Muscle layer of duodenum (tissue), 2 donors: ENCODE data around the gene MTAP.

Experiments used
- H3K27ac ChIP-seq: one replicate; pipeline ENCODE4 v1.7.0; 2013; ENCODE audit warnings: mild to moderate bottlenecking, low read length
- H3K27me3 ChIP-seq: one replicate; pipeline ENCODE4 v1.7.0; 2013; ENCODE audit warnings: low read depth, mild to moderate bottlenecking, control low read depth, low read length
- H3K36me3 ChIP-seq, 2 donors: one replicate each; pipeline ENCODE4 v1.7.0; 2013; ENCODE audit warnings: low read length in 2 of 2, control low read depth in 1 of 2, mild to moderate bottlenecking in 1 of 2; ENCODE audit not compliant: insufficient read depth in 2 of 2, control insufficient read depth in 1 of 2
- H3K4me1 ChIP-seq, 2 donors: one replicate each; pipeline ENCODE4 v1.7.0; 2013; ENCODE audit warnings: low read length in 2 of 2, mild to moderate bottlenecking in 2 of 2, control low read depth in 1 of 2, moderate library complexity in 1 of 2; ENCODE audit not compliant: insufficient read depth in 2 of 2, control insufficient read depth in 1 of 2
- H3K4me3 ChIP-seq, 2 donors: one replicate each; pipeline ENCODE4 v1.7.0; 2013; ENCODE audit warnings: low read length in 2 of 2, low read depth in 1 of 2, mild to moderate bottlenecking in 1 of 2
- H3K9me3 ChIP-seq, 2 donors: one replicate each; pipeline ENCODE4 v1.7.0; 2013; ENCODE audit warnings: low read length in 2 of 2, control low read depth in 1 of 2, mild to moderate bottlenecking in 1 of 2; ENCODE audit not compliant: control insufficient read depth in 1 of 2
- donor health status: healthy.

The MTAP gene

DNA sequence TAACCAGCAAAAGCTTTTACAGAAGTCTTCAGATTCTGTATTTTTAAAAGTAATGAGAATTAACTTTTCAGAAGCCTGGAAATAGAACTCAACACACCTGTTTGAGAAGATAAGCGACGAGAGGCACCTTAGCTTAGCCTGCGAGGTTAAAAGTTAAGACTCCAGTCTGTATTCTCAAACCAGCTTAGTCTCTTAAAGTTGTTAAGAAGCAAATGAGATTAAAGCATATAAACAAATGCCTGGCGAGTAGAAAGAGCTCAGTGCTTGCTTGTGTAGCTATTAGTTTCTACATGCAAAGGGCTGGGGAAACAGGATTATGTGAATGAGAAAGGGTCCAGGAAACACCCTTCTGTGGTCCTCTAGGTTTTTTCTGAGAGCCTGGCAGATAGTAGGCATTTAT, 51.7 kb downstream of the MTAP start:
- H3K4me3 ChIP-seq, result no peak overlapping the region
- H3K27me3 ChIP-seq, result no peaks in the 10 kb centered on the region
- no peaks in the 10 kb centered on the region for H3K9me3 ChIP-seq
- peaks cover 0 to 3% of the 10 kb centered on the region in 2 donors for H3K4me1 ChIP-seq
- peaks cover 22 to 32% of the 10 kb centered on the region in 2 donors for H3K36me3 ChIP-seq
- H3K27ac ChIP-seq, result no peak overlapping the region

DNA sequence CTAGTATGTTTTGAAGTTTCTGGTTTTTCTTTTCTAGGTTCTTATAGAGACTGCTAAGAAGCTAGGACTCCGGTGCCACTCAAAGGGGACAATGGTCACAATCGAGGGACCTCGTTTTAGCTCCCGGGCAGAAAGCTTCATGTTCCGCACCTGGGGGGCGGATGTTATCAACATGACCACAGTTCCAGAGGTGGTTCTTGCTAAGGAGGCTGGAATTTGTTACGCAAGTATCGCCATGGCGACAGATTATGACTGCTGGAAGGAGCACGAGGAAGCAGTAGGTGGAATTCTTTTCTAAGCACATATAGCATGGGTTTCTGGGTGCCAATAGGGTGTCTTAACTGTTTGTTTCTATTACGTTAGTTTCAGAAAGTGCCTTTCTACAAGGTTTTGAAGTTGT, 52.2 kb downstream of the MTAP start:
- peaks cover 0 to 3% of the 10 kb centered on the region in 2 donors for H3K4me1 ChIP-seq
- no peaks in the 10 kb centered on the region for H3K27me3 ChIP-seq
- no peak overlapping the region for H3K27ac ChIP-seq
- no peaks in the 10 kb centered on the region for H3K9me3 ChIP-seq
- peaks cover 27 to 33% of the 10 kb centered on the region in 2 donors for H3K36me3 ChIP-seq
- no peak overlapping the region for H3K4me3 ChIP-seq

DNA sequence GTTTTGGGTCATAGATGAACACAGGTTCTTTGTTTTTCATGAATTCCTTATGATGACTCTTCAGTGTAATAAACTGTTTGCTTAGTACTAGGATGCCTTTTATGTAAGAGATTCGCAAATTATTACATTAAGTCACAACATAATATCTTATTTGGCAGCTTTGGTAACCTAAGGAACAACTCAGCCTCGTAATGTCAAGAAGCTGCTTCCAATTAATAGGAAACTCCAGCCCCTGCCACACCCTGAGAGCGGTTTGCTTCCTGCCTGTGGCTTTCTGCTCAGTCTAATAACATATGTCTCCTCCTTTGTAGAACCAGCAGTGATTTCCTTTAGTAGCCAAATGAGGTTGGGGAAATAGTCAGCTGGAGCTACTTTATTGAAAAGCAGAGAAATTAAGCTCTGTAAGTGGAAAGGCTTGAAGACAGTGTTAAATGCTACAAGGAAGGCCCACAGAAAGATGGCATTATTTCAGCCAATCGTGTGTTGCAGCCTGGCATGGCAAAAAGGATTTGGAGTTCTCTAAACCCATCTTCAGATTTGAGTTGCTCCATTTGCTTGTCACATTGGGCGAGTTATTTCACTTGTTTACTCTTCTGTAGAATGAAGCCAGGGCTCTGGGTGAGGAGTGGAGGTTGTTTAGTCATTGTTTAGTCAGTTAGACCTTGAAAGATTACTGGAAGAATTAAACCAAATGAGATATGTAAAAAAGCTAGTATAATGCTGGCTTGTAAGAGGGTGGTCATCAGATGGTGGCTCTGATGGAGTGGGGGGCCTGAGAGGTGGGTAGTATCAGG, 54.1 kb downstream of the MTAP start:
- Histone ChIP-seq H3K9me3 (no peaks in the 10 kb centered on the region), H3K36me3 (peaks cover 38 to 42% of the 10 kb centered on the region in 2 donors), H3K27ac (no peak overlapping the region), H3K27me3 (no peaks in the 10 kb centered on the region), H3K4me1 (peaks cover 0 to 3% of the 10 kb centered on the region in 2 donors), H3K4me3 (no peak overlapping the region)

DNA sequence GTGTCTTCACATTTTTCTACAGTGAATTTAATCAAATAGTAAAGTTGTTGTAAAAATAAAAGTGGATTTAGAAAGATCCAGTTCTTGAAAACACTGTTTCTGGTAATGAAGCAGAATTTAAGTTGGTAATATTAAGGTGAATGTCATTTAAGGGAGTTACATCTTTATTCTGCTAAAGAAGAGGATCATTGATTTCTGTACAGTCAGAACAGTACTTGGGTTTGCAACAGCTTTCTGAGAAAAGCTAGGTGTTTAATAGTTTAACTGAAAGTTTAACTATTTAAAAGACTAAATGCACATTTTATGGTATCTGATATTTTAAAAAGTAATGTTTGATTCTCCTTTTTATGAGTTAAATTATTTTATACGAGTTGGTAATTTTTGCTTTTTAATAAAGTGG, 60.4 kb downstream of the MTAP start:
- Histone ChIP-seq H3K27ac (no peak overlapping the region), H3K27me3 (no peaks in the 10 kb centered on the region), H3K4me3 (no peak overlapping the region), H3K4me1 (no peaks in the 10 kb centered on the region), H3K9me3 (no peaks in the 10 kb centered on the region), H3K36me3 (peaks cover 48 to 60% of the 10 kb centered on the region in 2 donors)

DNA sequence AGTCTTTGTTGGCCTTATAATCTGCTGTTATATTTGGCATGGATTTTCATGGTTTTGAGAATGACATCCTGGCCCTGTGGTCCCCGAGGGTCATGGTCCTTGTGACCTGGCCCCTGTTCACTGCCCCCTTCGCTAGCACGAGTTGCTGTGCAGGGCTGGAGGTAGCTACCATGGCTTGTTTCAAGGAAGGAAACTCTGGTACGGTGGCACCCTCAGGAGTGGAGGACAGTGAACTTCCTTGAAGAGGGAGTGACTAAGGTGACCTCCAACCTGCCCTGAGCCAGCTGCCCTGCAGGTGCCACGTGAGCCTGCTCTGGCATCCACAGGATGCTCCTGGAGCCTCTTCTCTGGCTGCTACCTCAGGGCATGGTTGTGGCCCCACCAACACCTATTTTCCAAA, 62.1 kb downstream of the MTAP start:
- H3K4me3 ChIP-seq, result no peak overlapping the region
- no peak overlapping the region for H3K27ac ChIP-seq
- no peaks in the 10 kb centered on the region for H3K9me3 ChIP-seq
- no peaks in the 10 kb centered on the region for H3K4me1 ChIP-seq
- H3K27me3 ChIP-seq, result no peaks in the 10 kb centered on the region
- peaks cover 36 to 47% of the 10 kb centered on the region in 2 donors for H3K36me3 ChIP-seq

DNA sequence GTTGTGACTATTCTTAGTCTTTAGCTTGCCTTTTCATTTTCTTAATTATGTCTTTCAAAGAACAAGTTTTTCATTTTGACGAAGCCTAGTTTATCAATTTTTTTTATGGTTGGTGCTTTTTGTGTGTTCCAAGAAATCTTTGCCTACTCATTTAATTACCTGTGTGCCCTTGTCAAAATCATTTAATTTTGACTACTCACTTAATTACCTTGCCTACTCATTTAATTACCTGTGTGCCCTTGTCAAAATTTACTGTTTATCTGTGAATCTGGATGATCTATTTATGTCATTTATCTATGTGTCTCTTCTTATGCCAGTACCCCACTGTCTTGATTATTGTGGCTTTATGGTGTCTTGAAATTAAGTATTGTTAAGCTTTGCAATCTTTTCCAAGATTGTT, 63.9 kb downstream of the MTAP start:
- Histone ChIP-seq H3K27ac (no peak overlapping the region), H3K4me1 (no peaks in the 10 kb centered on the region), H3K36me3 (peaks cover 26 to 41% of the 10 kb centered on the region in 2 donors), H3K9me3 (no peaks in the 10 kb centered on the region), H3K27me3 (no peaks in the 10 kb centered on the region), H3K4me3 (no peak overlapping the region)

DNA sequence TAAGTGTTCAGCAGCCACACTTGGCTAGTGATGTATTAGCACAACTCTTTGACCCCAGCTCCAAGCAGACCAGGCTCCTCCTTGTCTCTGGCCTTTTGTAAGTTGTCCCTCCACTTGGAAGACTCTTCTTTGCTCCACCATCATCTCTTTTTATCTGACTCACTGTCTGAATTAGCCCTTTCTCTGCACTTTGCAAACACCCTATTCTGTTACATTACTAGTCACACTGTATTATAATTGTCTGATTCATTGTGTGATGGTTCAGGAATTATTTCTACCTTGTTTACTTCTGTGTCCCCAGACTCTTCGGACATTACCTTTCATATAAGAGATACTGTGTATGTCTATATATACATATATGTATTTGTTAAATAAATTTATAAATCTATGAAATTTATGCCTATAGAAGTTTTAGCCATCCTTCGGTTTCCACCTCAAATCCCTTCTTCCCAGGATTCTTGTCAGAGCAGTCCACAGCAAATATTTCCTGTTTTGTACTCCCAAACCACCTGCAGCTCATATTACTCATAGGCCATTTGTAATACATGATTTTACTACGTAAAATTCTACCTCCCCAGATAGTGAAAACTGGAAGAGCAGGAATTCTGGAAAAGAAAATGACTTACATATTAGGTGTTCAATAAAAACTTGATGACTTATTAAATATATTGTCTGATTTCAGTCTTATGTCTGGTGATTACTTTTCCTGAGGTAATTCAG, 69.0 kb downstream of the MTAP start:
- Histone ChIP-seq H3K27ac (no peak overlapping the region), H3K4me3 (no peak overlapping the region), H3K4me1 (no peaks in the 10 kb centered on the region), H3K36me3 (peaks cover 0 to 11% of the 10 kb centered on the region in 2 donors), H3K9me3 (peaks cover 0 to 4% of the 10 kb centered on the region in 2 donors), H3K27me3 (no peaks in the 10 kb centered on the region)

DNA sequence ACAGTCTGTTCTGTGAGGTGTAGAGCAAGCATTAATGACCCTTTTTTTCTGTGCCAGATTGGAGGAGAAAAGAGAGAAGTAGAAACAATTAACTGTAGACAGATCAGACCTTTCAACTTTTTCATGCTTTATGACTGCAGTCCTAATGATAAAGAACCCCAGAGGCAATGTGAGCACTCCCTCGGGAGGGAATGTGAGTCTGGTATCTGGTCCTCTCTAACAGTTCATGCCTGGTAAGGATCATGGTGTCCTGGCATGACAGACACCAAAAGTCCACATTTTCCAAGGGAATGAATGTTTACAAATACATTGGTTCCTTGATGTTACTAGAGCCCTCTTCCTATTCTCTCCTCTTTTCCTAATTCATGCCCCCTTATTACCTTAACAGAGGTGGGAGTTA, 70.3 kb downstream of the MTAP start:
- H3K27ac ChIP-seq, result no peak overlapping the region
- peaks cover 0 to 4% of the 10 kb centered on the region in 2 donors for H3K9me3 ChIP-seq
- no peaks in the 10 kb centered on the region for H3K27me3 ChIP-seq
- no peak overlapping the region for H3K4me3 ChIP-seq
- H3K36me3 ChIP-seq, result peaks cover 0 to 11% of the 10 kb centered on the region in 2 donors
- H3K4me1 ChIP-seq, result no peaks in the 10 kb centered on the region

DNA sequence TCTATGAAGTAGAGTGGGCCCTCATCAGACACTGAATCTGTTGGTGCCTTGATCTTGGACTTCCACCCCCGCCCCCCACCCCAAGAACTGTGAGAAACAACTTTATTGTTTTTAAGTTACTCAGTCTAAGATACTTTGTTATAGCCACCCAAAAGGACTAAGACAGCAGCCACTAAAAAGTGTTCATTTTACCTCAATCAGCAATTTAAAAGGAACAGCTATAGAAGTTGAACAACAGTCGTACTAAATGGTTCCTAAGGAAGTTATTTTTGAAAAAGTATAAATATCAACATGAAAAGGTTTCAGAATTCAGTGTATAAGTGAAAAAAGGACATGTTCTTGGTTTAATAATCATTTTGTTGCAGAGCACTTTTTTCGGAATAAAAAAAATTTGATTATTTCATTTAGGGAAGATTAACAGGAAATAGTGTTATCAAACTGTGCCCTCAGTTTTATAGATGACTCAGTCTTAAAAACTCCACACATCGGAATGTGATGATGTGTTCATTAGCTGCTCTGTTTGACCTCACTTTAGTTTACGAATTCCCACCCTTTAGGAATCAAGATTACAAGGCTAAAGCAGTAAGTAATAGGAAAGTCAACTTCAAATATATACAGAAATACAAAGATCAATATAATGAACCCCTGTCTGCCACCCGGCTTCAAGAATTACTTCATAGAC, 71.2 kb downstream of the MTAP start:
- H3K4me3 ChIP-seq, result no peak overlapping the region
- H3K36me3 ChIP-seq, result peaks cover 0 to 11% of the 10 kb centered on the region in 2 donors
- no peaks in the 10 kb centered on the region for H3K27me3 ChIP-seq
- H3K27ac ChIP-seq, result no peak overlapping the region
- H3K9me3 ChIP-seq, result peaks cover 0 to 4% of the 10 kb centered on the region in 2 donors
- H3K4me1 ChIP-seq, result no peaks in the 10 kb centered on the region

DNA sequence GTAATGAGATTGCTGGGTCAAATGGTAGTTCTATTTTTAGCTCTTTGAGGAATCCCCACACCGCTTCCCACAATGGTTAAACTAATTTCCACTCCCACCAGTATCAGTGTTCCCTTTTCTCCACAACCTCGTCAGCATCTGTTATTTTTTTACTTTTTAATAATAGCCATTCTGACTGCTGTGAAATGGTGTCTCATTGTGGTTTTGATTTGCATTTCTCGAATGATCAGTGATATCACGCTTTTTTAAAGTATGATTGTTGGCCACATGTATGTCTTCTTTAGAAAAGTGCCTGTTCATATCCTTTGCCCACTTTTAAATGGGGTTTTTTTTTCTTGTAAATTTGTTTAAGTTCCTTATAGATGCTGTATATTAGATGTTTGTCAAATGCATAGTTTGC, 73.5 kb downstream of the MTAP start:
- H3K4me1 ChIP-seq, result no peaks in the 10 kb centered on the region
- no peak overlapping the region for H3K27ac ChIP-seq

DNA sequence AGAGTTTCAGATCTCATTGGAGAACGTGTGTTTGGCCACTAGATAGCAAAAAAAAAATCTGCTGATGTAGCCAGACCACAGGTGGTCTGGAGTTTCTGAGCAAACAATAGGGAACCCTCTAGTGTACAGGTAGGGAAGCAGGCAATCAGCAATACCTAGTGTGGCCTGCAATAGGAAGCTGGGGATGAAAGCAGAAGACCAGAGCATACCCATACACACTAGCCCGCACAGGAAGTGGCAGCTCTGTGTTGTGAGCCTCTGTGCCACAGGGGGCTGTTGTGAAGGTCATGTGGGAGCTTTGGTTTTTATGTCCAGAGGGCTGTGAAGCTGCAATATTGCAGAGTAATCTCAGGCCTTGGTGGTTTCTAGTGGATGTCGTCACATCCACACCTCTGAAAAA, 81.2 kb downstream of the MTAP start:
- H3K36me3 ChIP-seq, result peaks cover 0 to 20% of the 10 kb centered on the region in 2 donors
- peaks cover 0 to 18% of the 10 kb centered on the region in 2 donors for H3K9me3 ChIP-seq
- no peak overlapping the region for H3K4me3 ChIP-seq
- no peaks in the 10 kb centered on the region for H3K4me1 ChIP-seq
- no peaks in the 10 kb centered on the region for H3K27me3 ChIP-seq
- H3K27ac ChIP-seq, result no peak overlapping the region

More for the DNA sequence above, 73.5 kb downstream of the MTAP start:
- no peak overlapping the region for H3K4me3 ChIP-seq
- no peaks in the 10 kb centered on the region for H3K27me3 ChIP-seq
- H3K36me3 ChIP-seq, result peaks cover 0 to 15% of the 10 kb centered on the region in 2 donors
- H3K9me3 ChIP-seq, result peaks cover 0 to 10% of the 10 kb centered on the region in 2 donors
